ENCODE measurements around the gene XPOT.

DNA sequence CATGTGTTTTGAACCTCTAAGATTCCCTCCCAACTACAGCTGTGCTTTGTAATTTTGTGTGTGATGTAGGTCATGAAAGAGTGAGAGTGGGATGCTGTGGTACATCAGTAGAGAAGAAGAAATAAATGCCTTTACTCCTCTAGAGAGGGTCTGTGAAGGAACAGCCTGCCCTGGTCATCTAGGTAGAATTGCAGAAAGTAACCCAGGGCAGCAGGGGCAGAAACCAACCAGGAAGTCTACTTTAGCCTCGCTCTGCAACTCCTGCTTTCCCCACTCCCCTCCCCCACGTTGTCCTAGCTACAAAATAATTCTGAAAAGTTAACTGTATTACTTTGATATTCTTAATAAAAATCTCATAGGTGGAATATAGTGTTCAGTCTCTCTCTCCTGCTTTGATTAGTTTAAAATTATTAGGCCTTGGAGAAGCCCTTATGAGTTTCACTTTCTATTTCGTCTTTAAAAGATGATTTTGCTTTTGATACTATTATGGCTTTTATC is 55.3 kb downstream of the XPOT start:
- TF ChIP-seq, protein P1, sequence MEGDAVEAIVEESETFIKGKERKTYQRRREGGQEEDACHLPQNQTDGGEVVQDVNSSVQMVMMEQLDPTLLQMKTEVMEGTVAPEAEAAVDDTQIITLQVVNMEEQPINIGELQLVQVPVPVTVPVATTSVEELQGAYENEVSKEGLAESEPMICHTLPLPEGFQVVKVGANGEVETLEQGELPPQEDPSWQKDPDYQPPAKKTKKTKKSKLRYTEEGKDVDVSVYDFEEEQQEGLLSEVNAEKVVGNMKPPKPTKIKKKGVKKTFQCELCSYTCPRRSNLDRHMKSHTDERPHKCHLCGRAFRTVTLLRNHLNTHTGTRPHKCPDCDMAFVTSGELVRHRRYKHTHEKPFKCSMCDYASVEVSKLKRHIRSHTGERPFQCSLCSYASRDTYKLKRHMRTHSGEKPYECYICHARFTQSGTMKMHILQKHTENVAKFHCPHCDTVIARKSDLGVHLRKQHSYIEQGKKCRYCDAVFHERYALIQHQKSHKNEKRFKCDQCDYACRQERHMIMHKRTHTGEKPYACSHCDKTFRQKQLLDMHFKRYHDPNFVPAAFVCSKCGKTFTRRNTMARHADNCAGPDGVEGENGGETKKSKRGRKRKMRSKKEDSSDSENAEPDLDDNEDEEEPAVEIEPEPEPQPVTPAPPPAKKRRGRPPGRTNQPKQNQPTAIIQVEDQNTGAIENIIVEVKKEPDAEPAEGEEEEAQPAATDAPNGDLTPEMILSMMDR (conservative IDR thresholded peaks at IDR 0.05), result no peak
- TF ChIP-seq EZH2 (IDR thresholded peaks at IDR 0.05; ENCODE audit: low read depth), result no peak

All from PC-9 (cell line).